Tibial nerve (tissue), 4 donors: ENCODE data around the gene IRF1. TPM values are rescaled to one million over a fixed set of nuclear protein-coding genes. Genes with fewer than 3 reads are reported as not detected.

Source experiments
- DNase-seq, 2 donors: peaks; one replicate each; pipeline ENCODE4 v3.0.0-alpha.2; 2019; ENCODE audit warnings: low spot score in 2 of 2
- H3K27ac ChIP-seq, 4 donors: fragments of 200-600 bp; sonication (generic) in 3 of 4; one replicate each; pipeline ENCODE4 v1.5.1; 2017 to 2019; ENCODE audit warnings: mild to moderate bottlenecking in 1 of 4
- H3K27me3 ChIP-seq, 2 donors: fragments of 200-600 bp; sonication (generic) in 1 of 2; one replicate each; pipeline versions ENCODE4 v1.5.1 to v1.6.0; 2017 to 2019
- H3K36me3 ChIP-seq, 3 donors: fragments of 200-600 bp; sonication (generic); one replicate each; pipeline ENCODE4 v1.5.1; 2018 to 2019
- H3K4me1 ChIP-seq, 4 donors: fragments of 200-600 bp; sonication (generic) in 3 of 4; one replicate each; pipeline ENCODE4 v1.5.1; 2017 to 2019
- H3K4me3 ChIP-seq, 4 donors: fragments of 200-600 bp; sonication (generic) in 3 of 4; one replicate each; pipeline ENCODE4 v1.5.1; 2017 to 2019; ENCODE audit warnings: mild to moderate bottlenecking in 1 of 4, moderate library complexity in 1 of 4
- H3K9me3 ChIP-seq, 4 donors: fragments of 200-600 bp; sonication (generic) in 3 of 4; one replicate each; pipeline ENCODE4 v1.5.1; 2017 to 2019
- EP300 ChIP-seq, 2 donors: sonication (generic); formaldehyde crosslinking; IDR thresholded peaks; one replicate each; pipeline ENCODE4 v1.6.1; 2017; ENCODE audit warnings: antibody characterized with exemption in 2 of 2, mild to moderate bottlenecking in 1 of 2
- POLR2A ChIP-seq, 2 donors: fragments of 450-650 bp; IDR thresholded peaks; one replicate each; pipeline ENCODE4 v1.6.1; 2017; ENCODE audit warnings: antibody characterized with exemption in 2 of 2, mild to moderate bottlenecking in 2 of 2, moderate library complexity in 2 of 2
- WGBS, 2 donors: methylation state at CpG; one replicate each; pipeline ENCODE4 v1.1.5; 2018; 5-methylcytosine and 5-hydroxymethylcytosine counted together
- total RNA-seq, 4 donors: library from RNA; depleted of rRNA; stranded (reverse); fragments of >200 nt; gene quantifications; one replicate each; pipeline ENCODE4 v1.1.0, GENCODE V29; 2016
- TF ChIP-seq, protein P1 (sequence below), 5 experiments: fragments of 200-600 bp in 3 of 5; fragments of 450-650 bp in 2 of 5; sonication (generic) in 3 of 5; IDR thresholded peaks; one replicate each; pipeline ENCODE4 v1.5.1; 2016 to 2019; ENCODE audit warnings: antibody characterized with exemption in 5 of 5, mild to moderate bottlenecking in 3 of 5, moderate library complexity in 2 of 5

Gene IRF1
- total RNA-seq, 4 donors from 2014 or later: 15.1 to 36.9 (median 28.4) TPM

DNA sequence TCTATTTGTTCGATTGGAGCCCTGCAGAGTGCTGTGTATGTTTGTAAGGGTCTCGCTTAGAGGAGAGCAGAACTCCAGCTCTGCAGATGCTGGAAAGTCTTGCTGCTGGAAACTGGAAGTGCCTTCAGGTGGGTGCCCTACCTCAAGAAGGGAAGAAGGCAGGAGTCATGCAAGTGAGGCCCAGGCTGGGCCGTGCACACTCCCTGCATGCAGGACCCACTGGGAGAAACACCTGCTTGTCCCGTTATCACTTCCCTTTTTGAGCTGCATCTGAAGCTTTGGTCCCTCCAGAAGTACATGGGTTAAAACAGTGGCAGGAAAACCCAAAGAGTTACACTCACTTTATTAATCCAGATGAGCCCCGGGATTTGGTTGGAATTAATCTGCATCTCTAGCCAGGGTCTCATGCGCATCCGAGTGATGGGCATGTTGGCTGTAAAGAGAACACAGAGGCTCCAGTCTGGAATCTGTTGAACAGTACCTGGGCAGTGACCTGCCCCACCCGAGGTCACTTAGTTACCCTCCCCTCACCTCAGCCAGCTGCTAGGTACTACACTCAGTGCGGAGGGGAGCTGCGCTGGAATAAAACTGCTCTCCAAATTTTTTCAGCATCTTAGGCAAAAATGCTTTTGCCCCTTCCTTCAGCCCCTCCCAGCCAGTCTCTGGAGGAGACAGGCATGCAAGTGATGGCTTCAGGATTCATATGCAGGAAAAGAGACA, 1.4 kb downstream of the IRF1 start:
- WGBS, 2 donors: 43 to 44% methylated on average over 10 of the region's 10 CpGs
- H3K9me3 ChIP-seq: no peaks in the 10 kb centered on the region
- peak overlapping the region; percentile 87 to 99 (median 95) for H3K27ac ChIP-seq
- H3K4me1 ChIP-seq: peaks cover 0 to 70% (median 44%) of the 10 kb centered on the region in 4 donors
- DNase-seq: peak in 1 of 2 donors; percentile 4
- no peaks in the 10 kb centered on the region for H3K27me3 ChIP-seq
- peak overlapping the region; percentile 56 to 97 (median 89) for H3K4me3 ChIP-seq
- peaks cover 0 to 38% (median 36%) of the 10 kb centered on the region in 3 donors for H3K36me3 ChIP-seq
- TF ChIP-seq EP300 (IDR thresholded peaks at IDR 0.05): no peak
- TF ChIP-seq, protein P1, sequence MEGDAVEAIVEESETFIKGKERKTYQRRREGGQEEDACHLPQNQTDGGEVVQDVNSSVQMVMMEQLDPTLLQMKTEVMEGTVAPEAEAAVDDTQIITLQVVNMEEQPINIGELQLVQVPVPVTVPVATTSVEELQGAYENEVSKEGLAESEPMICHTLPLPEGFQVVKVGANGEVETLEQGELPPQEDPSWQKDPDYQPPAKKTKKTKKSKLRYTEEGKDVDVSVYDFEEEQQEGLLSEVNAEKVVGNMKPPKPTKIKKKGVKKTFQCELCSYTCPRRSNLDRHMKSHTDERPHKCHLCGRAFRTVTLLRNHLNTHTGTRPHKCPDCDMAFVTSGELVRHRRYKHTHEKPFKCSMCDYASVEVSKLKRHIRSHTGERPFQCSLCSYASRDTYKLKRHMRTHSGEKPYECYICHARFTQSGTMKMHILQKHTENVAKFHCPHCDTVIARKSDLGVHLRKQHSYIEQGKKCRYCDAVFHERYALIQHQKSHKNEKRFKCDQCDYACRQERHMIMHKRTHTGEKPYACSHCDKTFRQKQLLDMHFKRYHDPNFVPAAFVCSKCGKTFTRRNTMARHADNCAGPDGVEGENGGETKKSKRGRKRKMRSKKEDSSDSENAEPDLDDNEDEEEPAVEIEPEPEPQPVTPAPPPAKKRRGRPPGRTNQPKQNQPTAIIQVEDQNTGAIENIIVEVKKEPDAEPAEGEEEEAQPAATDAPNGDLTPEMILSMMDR (IDR thresholded peaks at IDR 0.05): no peak
- TF ChIP-seq POLR2A (IDR thresholded peaks at IDR 0.05): no peak

GRCh38 chr5:132488590-132488989, 2.0 kb downstream of the IRF1 start:
- peaks cover 0 to 66% (median 43%) of the 10 kb centered on the region in 4 donors for H3K4me1 ChIP-seq
- no peaks in the 10 kb centered on the region for H3K9me3 ChIP-seq
- DNase-seq: no peak
- no peaks in the 10 kb centered on the region for H3K27me3 ChIP-seq
- peak overlapping the region in 3 of 4 donors; percentile 43 to 99 (median 97) for H3K27ac ChIP-seq
- H3K4me3 ChIP-seq: peak overlapping the region in 2 of 4 donors; percentile 86 to 97
- TF ChIP-seq EP300 (IDR thresholded peaks at IDR 0.05) (no peak), POLR2A (IDR thresholded peaks at IDR 0.05) (no peak)
- TF ChIP-seq, protein P1 (IDR thresholded peaks at IDR 0.05): no peak
- WGBS, 2 donors: 72 to 79% methylated on average over 2 of the region's 2 CpGs
- peaks cover 0 to 44% (median 43%) of the 10 kb centered on the region in 3 donors for H3K36me3 ChIP-seq

DNA sequence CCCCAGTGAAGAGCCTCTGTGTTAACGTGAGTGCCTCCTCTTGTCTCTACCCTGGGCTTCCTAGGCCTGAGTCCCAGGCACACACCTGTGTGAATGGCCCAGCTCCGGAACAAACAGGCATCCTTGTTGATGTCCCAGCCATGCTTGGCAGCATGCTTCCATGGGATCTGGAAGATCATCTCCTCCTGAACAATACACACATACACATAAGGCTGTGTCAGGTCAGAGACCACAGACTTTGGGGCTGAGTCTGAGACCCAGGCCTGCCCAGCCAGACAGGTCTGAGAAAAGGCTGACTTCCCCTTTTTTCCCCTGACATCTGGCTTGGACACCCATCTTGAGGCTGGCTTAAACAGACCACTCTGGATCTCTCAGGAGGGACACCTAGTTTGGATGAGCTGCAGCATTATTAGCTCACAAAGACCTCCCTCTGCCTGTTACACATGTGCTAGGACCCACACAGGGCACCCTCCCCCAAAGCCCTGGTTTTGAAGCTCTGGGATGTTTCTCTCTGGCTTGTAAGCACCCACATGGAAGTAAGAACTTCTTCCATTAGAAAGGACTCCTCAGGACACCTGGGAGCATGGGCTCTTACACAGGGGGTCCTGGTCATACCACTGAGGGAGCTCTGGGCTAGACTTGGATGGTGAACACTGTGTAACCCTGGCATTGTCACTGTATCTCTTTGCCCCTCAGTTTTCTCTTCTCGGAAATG, 2.6 kb downstream of the IRF1 start:
- peaks cover 0 to 50% (median 48%) of the 10 kb centered on the region in 3 donors for H3K36me3 ChIP-seq
- no peaks in the 10 kb centered on the region for H3K9me3 ChIP-seq
- DNase-seq: peak in 1 of 2 donors; percentile 4
- H3K27ac ChIP-seq: peak overlapping the region in 3 of 4 donors; percentile 43 to 99 (median 97)
- WGBS, 2 donors: 70% methylated on average over 3 of the region's 3 CpGs
- H3K4me1 ChIP-seq: peaks cover 0 to 63% (median 43%) of the 10 kb centered on the region in 4 donors
- no peaks in the 10 kb centered on the region for H3K27me3 ChIP-seq
- no peak for TF ChIP-seq POLR2A (IDR thresholded peaks at IDR 0.05)
- TF ChIP-seq, protein P1 (IDR thresholded peaks at IDR 0.05): no peak
- no peak for TF ChIP-seq EP300 (IDR thresholded peaks at IDR 0.05)
- peak overlapping the region in 1 of 4 donors; percentile 97 for H3K4me3 ChIP-seq

DNA sequence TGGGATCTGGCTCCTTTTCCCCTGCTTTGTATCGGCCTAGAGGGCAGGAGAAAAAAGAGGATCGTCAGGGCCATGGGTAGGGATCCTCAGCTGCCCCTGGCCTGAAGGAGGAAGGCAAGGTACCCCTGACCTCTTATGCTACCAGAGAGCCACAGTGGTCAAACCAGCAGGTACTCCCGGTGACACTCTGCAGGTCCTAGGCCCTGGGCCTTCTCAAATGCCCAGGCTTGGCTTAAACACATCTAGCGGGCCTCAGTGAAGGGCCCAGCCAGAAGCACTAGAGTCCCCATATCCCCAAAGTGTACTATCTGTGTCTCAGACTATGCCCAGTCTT, 3.5 kb downstream of the IRF1 start:
- no peaks in the 10 kb centered on the region for H3K27me3 ChIP-seq
- H3K4me3 ChIP-seq: no peak overlapping the region
- no peak for DNase-seq
- TF ChIP-seq POLR2A (IDR thresholded peaks at IDR 0.05) (no peak), EP300 (IDR thresholded peaks at IDR 0.05) (no peak)
- TF ChIP-seq, protein P1 (IDR thresholded peaks at IDR 0.05): no peak
- 67 to 88% methylated on average over 2 to 4 of the region's 4 CpGs for WGBS, 2 donors
- H3K4me1 ChIP-seq: peaks cover 0 to 59% (median 41%) of the 10 kb centered on the region in 4 donors
- peak overlapping the region in 3 of 4 donors; percentile 43 to 99 (median 97) for H3K27ac ChIP-seq
- no peaks in the 10 kb centered on the region for H3K9me3 ChIP-seq
- H3K36me3 ChIP-seq: peaks cover 0 to 57% (median 49%) of the 10 kb centered on the region in 3 donors
